ENCODE data around the gene SRGN.

DNA sequence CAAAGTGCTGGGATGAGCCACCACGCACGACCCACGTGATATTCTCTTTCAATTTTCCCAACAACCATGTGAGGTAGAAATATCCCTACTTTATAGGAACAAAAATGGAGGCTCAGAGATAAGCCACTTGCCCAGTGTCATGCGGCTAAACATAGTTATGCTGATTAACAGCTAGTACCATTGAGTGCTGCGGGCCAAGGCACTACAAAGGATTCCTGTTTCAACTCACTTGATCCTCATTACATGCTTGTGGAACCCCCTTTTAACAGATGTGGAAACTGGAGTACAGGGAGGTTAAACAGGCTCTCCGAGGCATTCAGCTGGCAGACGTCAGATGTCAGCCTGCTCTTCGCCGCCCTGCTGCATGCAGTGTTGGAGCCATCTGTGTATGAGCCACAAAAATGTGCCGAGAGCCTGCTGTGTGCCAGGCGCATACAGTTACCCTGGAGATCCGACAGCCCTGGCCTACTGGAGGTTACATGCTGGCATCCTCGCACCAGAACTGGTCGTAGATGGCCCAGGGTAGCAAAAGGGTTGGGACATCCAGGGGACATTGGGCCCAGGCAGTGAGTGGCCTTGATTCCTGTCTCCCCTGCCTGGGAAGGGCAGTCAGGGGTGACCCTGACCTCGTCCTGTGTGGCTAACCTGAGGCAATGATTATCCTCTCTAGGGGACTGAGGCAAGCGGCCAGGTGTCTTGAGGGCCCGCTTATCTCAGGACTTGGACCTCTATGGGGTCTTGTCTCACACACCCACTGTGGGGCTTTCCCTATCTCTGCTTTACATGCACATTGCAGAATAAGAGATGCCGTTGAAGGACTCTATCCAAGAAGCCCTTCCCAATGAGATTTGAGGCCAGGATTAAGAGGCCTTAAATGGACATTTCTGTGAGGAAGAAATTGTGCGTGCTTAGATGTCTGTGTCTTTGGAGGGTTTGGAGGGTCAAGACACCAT, 18.5 kb upstream of the SRGN start:
- no peak for TF ChIP-seq EZH2 (IDR thresholded peaks at IDR 0.05; ENCODE audit: borderline replicate concordance, insufficient read depth, low read depth, low read length, poor library complexity, severe bottlenecking)
- TF ChIP-seq, protein P1, sequence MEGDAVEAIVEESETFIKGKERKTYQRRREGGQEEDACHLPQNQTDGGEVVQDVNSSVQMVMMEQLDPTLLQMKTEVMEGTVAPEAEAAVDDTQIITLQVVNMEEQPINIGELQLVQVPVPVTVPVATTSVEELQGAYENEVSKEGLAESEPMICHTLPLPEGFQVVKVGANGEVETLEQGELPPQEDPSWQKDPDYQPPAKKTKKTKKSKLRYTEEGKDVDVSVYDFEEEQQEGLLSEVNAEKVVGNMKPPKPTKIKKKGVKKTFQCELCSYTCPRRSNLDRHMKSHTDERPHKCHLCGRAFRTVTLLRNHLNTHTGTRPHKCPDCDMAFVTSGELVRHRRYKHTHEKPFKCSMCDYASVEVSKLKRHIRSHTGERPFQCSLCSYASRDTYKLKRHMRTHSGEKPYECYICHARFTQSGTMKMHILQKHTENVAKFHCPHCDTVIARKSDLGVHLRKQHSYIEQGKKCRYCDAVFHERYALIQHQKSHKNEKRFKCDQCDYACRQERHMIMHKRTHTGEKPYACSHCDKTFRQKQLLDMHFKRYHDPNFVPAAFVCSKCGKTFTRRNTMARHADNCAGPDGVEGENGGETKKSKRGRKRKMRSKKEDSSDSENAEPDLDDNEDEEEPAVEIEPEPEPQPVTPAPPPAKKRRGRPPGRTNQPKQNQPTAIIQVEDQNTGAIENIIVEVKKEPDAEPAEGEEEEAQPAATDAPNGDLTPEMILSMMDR (IDR thresholded peaks at IDR 0.05): no peak
